Measurements from ENCODE around the gene AUTS2. TPM values are rescaled to one million over a fixed set of nuclear protein-coding genes. Genes with fewer than 3 reads are reported as not detected.

The AUTS2 gene
- total RNA-seq, 3 donors from 2014 or later, result 31.5 to 94.3 (median 81.3) TPM

DNA sequence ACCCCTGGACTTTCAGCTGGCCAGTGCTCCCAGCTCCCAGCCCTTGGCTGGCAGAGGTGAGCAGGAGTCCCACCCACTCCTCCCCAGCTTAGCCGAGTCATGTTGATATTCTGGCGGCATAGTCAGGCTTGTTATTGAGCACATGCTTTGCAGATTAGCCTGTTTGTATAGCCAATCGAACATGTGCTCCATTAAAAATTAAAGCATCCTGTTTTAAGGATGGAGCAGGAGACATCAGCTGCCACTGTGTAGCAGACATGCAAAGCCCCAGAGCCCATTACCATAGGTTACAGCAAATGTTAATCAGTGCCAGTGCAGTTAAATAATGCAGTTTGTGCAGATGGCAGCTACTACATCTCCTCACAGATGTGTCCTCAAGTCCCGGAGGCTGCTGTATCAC lies 959.1 kb downstream of the AUTS2 start:
- Histone ChIP-seq H3K36me3 (no peaks in the 10 kb centered on the region), H3K9me3 (peaks cover 0 to 8% of the 10 kb centered on the region in 2 donors), H3K27ac (no peak overlapping the region), H3K27me3 (no peaks in the 10 kb centered on the region), H3K4me1 (no peaks in the 10 kb centered on the region), H3K4me3 (no peak overlapping the region)
- DNase-seq (ENCODE audit: low spot score in 2 of 2), result no peak
- TF ChIP-seq, protein P1, sequence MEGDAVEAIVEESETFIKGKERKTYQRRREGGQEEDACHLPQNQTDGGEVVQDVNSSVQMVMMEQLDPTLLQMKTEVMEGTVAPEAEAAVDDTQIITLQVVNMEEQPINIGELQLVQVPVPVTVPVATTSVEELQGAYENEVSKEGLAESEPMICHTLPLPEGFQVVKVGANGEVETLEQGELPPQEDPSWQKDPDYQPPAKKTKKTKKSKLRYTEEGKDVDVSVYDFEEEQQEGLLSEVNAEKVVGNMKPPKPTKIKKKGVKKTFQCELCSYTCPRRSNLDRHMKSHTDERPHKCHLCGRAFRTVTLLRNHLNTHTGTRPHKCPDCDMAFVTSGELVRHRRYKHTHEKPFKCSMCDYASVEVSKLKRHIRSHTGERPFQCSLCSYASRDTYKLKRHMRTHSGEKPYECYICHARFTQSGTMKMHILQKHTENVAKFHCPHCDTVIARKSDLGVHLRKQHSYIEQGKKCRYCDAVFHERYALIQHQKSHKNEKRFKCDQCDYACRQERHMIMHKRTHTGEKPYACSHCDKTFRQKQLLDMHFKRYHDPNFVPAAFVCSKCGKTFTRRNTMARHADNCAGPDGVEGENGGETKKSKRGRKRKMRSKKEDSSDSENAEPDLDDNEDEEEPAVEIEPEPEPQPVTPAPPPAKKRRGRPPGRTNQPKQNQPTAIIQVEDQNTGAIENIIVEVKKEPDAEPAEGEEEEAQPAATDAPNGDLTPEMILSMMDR (IDR thresholded peaks at IDR 0.05), result no peak
- TF ChIP-seq POLR2AphosphoS5 (IDR thresholded peaks at IDR 0.05), result no peak
- TF ChIP-seq POLR2A (IDR thresholded peaks at IDR 0.05), result no peak
- intact Hi-C loops (cut with DNase I; ENCODE audit: low total_unique reads), result no loop called here

DNA sequence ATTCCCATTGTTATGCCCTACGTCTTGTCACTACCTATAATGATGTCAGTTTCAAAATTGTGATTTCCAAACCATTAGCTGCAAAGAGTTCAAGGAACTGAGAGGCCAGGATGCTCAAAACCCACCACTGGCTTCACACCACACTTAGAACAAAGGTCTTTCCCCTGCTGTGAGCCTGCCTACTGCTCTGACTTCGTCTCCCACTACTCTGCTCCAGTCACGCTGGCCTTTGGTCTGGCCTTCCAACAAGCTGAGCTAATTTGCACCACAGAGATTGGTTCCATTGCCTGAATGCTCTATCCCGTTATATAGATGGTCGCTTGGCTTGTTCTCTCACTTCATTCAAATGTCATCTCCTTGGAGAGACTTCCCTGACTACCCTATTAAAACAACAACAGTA lies 961.5 kb downstream of the AUTS2 start:
- Histone ChIP-seq H3K4me1 (no peaks in the 10 kb centered on the region), H3K27ac (no peak overlapping the region), H3K4me3 (no peak overlapping the region), H3K36me3 (no peaks in the 10 kb centered on the region), H3K9me3 (peaks cover 0 to 8% of the 10 kb centered on the region in 2 donors), H3K27me3 (no peaks in the 10 kb centered on the region)
- DNase-seq (ENCODE audit: low spot score in 2 of 2), result no peak
- intact Hi-C loops (cut with DNase I; ENCODE audit: low total_unique reads), result no loop called here
- TF ChIP-seq POLR2A (IDR thresholded peaks at IDR 0.05), result no peak
- TF ChIP-seq, protein P1 (IDR thresholded peaks at IDR 0.05), result no peak
- no peak for TF ChIP-seq POLR2AphosphoS5 (IDR thresholded peaks at IDR 0.05)

DNA sequence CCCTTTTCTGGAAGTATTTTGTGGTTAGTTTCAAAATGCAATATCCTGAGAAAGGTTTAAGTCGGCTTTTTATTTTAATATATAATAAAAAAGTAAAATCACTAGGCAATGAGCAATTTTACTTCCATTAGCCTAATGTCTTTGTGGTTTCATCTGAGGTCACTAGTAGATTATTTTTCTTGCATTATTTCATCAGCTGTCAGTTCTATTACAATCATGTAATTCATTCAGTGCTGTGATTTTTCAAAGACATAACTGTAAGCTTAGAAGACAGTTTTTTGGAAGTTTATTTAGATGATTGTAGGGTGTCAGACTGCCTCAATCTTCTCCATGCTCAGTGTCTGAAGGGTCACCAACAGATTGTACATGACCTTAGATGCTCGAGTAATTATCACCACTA lies 965.7 kb downstream of the AUTS2 start:
- no peaks in the 10 kb centered on the region for H3K36me3 ChIP-seq
- no peak for DNase-seq (ENCODE audit: low spot score in 2 of 2)
- no peak for TF ChIP-seq POLR2A (IDR thresholded peaks at IDR 0.05)
- TF ChIP-seq, protein P1 (IDR thresholded peaks at IDR 0.05), result no peak
- TF ChIP-seq POLR2AphosphoS5 (IDR thresholded peaks at IDR 0.05), result no peak
- H3K27ac ChIP-seq, result no peak overlapping the region
- intact Hi-C loops (cut with DNase I; ENCODE audit: low total_unique reads), result no loop called here
- H3K27me3 ChIP-seq, result no peaks in the 10 kb centered on the region
- no peaks in the 10 kb centered on the region for H3K4me1 ChIP-seq
- no peak overlapping the region for H3K4me3 ChIP-seq
- H3K9me3 ChIP-seq, result peaks cover 0 to 4% of the 10 kb centered on the region in 2 donors

DNA sequence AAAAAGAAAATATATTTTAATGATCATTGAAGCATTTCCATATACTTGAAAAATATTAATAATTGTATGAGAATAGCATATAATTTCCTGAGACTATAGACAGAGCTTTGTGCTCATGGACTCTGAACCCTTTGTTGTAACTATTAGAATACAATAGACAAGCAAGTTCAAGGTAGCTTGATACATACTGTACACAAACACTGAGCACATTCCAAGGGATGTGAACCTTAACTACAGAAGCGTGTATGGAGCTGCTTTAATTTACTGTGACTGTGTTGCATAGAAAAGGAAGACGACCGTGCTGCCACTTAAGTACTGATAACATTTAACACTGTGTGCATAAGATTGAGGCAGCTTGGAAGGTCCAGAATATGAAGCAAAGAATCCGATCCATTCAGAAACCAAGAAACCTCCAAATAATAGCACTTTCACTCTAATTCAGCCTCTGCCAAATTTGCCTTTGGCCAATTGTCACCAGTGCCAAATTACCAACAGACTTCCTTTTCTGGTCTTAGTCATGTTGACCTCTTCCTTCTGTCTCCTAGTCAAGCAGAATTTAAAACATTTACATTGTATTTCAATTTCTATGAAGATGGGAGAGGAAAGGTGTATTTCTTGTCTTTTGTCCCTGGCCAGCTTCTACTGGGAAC lies 967.6 kb downstream of the AUTS2 start:
- no peaks in the 10 kb centered on the region for H3K27me3 ChIP-seq
- H3K9me3 ChIP-seq, result no peaks in the 10 kb centered on the region
- intact Hi-C loops (cut with DNase I; ENCODE audit: low total_unique reads), result no loop called here
- no peak overlapping the region for H3K27ac ChIP-seq
- TF ChIP-seq POLR2AphosphoS5 (IDR thresholded peaks at IDR 0.05) (no peak), POLR2A (IDR thresholded peaks at IDR 0.05) (no peak)
- TF ChIP-seq, protein P1 (IDR thresholded peaks at IDR 0.05), result no peak
- no peaks in the 10 kb centered on the region for H3K4me1 ChIP-seq
- no peak for DNase-seq (ENCODE audit: low spot score in 2 of 2)
- no peaks in the 10 kb centered on the region for H3K36me3 ChIP-seq
- H3K4me3 ChIP-seq, result no peak overlapping the region

DNA sequence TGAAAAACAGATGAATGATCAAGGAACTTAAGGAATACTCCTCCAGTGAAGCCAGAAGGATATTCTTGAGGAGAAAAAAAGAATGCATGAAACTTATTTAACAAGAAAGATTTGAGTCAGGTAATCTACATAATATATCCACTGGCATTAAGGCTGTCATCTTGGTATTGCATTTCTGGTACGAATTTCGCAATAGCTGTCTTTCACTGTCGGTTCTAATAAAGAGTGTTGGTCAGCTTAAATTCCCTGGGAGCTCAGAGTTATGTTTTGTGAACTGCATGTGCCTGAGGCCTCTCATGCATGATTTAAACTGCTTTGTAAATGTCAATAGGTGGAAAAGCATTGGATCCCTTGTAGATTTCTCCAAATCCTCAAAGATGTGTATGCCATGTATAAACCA lies 968.4 kb downstream of the AUTS2 start:
- no peaks in the 10 kb centered on the region for H3K4me1 ChIP-seq
- TF ChIP-seq, protein P1 (IDR thresholded peaks at IDR 0.05), result no peak
- TF ChIP-seq POLR2AphosphoS5 (IDR thresholded peaks at IDR 0.05), result no peak
- TF ChIP-seq POLR2A (IDR thresholded peaks at IDR 0.05), result no peak
- no peak for DNase-seq (ENCODE audit: low spot score in 2 of 2)
- no peak overlapping the region for H3K27ac ChIP-seq
- H3K27me3 ChIP-seq, result no peaks in the 10 kb centered on the region
- no peak overlapping the region for H3K4me3 ChIP-seq
- intact Hi-C loops (cut with DNase I; ENCODE audit: low total_unique reads), result no loop called here
- no peaks in the 10 kb centered on the region for H3K9me3 ChIP-seq
- no peaks in the 10 kb centered on the region for H3K36me3 ChIP-seq

Data from breast epithelium (tissue), 4 donors.